Smooth muscle cell of the brain vasculature (primary cell): ENCODE measurements around the gene PDPN.

Experiments used
- DNase-seq: peaks from one replicate; pipeline ENCODE4 v3.0.0-alpha.2; 2012; ENCODE audit warnings: low read depth, low spot score

PDPN gene

GRCh38 chr1:13617773-13618172 is 34.1 kb downstream of the PDPN start:
- DNase-seq: no peak

GRCh38 chr1:13618483-13618882 is 34.9 kb downstream of the PDPN start:
- DNase-seq: no peak

- no peak for DNase-seq
Observed at GRCh38 chr1:13619909-13620308, 36.3 kb downstream of the PDPN start.

- DNase-seq: no peak
Observed at GRCh38 chr1:13620825-13621224, 37.2 kb downstream of the PDPN start.

GRCh38 chr1:13622446-13622845 is 38.8 kb downstream of the PDPN start:
- no peak for DNase-seq

GRCh38 chr1:13623021-13623637 is 39.5 kb downstream of the PDPN start:
- no peak for DNase-seq

GRCh38 chr1:13624526-13624925 is 40.9 kb downstream of the PDPN start:
- no peak for DNase-seq

GRCh38 chr1:13627127-13627526 is 43.5 kb downstream of the PDPN start:
- DNase-seq: no peak

GRCh38 chr1:13628218-13628617 is 44.6 kb downstream of the PDPN start:
- DNase-seq: no peak

- no peak for DNase-seq
Observed at GRCh38 chr1:13628711-13629110, 45.1 kb downstream of the PDPN start.

GRCh38 chr1:13642306-13643004 is 58.8 kb downstream of the PDPN start:
- no peak for DNase-seq

GRCh38 chr1:13643017-13643416 is 59.4 kb downstream of the PDPN start:
- DNase-seq: no peak

GRCh38 chr1:13646521-13646920 is 62.9 kb downstream of the PDPN start:
- no peak for DNase-seq

GRCh38 chr1:13651279-13651678 is 67.6 kb downstream of the PDPN start:
- no peak for DNase-seq

GRCh38 chr1:13652238-13652637 is 68.6 kb downstream of the PDPN start:
- no peak for DNase-seq

GRCh38 chr1:13661539-13661938 is 77.9 kb downstream of the PDPN start:
- DNase-seq: no peak

GRCh38 chr1:13662493-13662892 is 78.9 kb downstream of the PDPN start:
- DNase-seq: no peak

- DNase-seq: no peak
Observed at GRCh38 chr1:13663969-13664368, 80.3 kb downstream of the PDPN start.

- no peak for DNase-seq
Observed at GRCh38 chr1:13664451-13664850, 80.8 kb downstream of the PDPN start.

GRCh38 chr1:13666317-13666716 is 82.7 kb downstream of the PDPN start:
- no peak for DNase-seq
